Activated CD8-positive, alpha-beta T cell treated with anti-CD3 and anti-CD28 coated beads for 36 hours (primary cell): ENCODE results near the gene TMPRSS13. TPM values are rescaled to one million over a fixed set of nuclear protein-coding genes. Genes with fewer than 3 reads are reported as not detected.
"Not testable (repeated sequence)": the region's sequence is repeated elsewhere in the genome, so short reads cannot be mapped to it uniquely, and the experiment has no call there.

Source experiments
- ATAC-seq: fragments of 200-7000 bp; cut with Tn5 transposase; one replicate; pipeline ENCODE4 v1.10.0; 2021; ENCODE audit warnings: mild to moderate bottlenecking, moderate library complexity
- CTCF ChIA-PET: fragments of 350-600 bp; sonication (Branson Sonifier 250); formaldehyde crosslinking; loops from one replicate; lab custom pipeline; 2021; ENCODE audit warnings: antibody characterized with exemption; lab: Charles Lee
- POLR2A ChIA-PET: fragments of 350-600 bp; sonication (Branson Sonifier 250); formaldehyde crosslinking; loops from one replicate; lab custom pipeline; 2021; ENCODE audit warnings: antibody characterized with exemption; lab: Charles Lee
- DNase-seq: peaks from one replicate; pipeline ENCODE4 v3.0.0-alpha.2; 2020
- H3K27ac Mint-ChIP-seq: one replicate; pipeline ENCODE4 v1.8.0; 2021; ENCODE audit warnings: mild to moderate bottlenecking, mixed read lengths
- H3K27me3 Mint-ChIP-seq: one replicate; pipeline ENCODE4 v1.8.0; 2021; ENCODE audit warnings: mixed read lengths
- H3K36me3 Mint-ChIP-seq: one replicate; pipeline ENCODE4 v1.8.0; 2021; ENCODE audit warnings: low read depth, mixed read lengths
- H3K4me1 Mint-ChIP-seq: one replicate; pipeline ENCODE4 v1.8.0; 2021; ENCODE audit warnings: low read depth, mixed read lengths
- H3K4me3 Mint-ChIP-seq: one replicate; pipeline ENCODE4 v1.8.0; 2021; ENCODE audit warnings: mild to moderate bottlenecking, moderate library complexity, mixed read lengths
- H3K9me3 Mint-ChIP-seq: one replicate; pipeline ENCODE4 v1.8.0; 2021; ENCODE audit warnings: mixed read lengths
- intact Hi-C: fragments of 100-400 bp; cut with micrococcal nuclease; formaldehyde crosslinking; loops from one replicate; pipeline ENCODE4 v1.10.0; 2022
- total RNA-seq, 2 experiments: library from RNA; stranded (reverse); gene quantifications; one replicate each; pipeline ENCODE4 v1.2.3, GENCODE V29; 2021
- TF ChIP-seq, protein P1 (sequence below): fragments of 200-600 bp; IDR thresholded peaks from one replicate; pipeline ENCODE4 v1.8.0; 2022; ENCODE audit warnings: antibody characterized with exemption, mild to moderate bottlenecking

The TMPRSS13 gene
- total RNA-seq, 2 experiments from 2014 or later: 3.5 to 4.7 TPM

DNA sequence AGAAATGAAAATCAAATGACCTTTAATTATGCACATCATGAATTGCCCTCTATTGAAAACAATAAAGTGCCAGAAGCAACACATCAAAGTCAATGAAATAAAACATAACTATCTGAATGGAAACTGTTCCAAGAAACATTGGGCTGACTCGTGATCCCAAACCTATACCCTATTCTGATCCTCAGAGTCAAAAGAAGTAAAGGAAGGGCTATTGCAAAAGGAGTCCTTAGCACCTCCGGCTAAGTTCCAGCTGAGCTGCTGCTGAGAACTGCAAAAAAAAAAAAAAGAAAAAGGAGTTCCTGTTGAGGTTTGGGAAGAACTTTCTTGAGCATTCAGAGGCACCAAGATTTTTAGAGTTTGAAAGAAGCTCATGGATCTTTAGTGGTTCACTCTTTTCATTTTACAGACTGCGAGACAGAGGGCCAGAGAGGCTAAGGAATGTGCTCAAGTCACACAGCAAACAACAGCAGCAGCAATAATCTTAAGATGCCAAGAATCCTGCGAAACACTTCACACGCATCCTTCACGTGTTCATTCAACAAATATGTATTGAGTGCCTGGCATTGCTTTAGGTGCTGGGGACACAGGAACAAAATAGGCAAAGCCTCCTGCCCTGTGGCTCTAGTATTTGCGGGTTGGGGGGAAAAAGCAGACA is 841 bp upstream of the TMPRSS13 start:
- POLR2A ChIA-PET: interaction anchor here (0.9 to 2.2 kb wide), 4 partner anchors 56 to 123 kb away, joined by 3 to 10 read pairs (median 4); partner anchors contain the start of gene IL10RA
- TF ChIP-seq, protein P1, sequence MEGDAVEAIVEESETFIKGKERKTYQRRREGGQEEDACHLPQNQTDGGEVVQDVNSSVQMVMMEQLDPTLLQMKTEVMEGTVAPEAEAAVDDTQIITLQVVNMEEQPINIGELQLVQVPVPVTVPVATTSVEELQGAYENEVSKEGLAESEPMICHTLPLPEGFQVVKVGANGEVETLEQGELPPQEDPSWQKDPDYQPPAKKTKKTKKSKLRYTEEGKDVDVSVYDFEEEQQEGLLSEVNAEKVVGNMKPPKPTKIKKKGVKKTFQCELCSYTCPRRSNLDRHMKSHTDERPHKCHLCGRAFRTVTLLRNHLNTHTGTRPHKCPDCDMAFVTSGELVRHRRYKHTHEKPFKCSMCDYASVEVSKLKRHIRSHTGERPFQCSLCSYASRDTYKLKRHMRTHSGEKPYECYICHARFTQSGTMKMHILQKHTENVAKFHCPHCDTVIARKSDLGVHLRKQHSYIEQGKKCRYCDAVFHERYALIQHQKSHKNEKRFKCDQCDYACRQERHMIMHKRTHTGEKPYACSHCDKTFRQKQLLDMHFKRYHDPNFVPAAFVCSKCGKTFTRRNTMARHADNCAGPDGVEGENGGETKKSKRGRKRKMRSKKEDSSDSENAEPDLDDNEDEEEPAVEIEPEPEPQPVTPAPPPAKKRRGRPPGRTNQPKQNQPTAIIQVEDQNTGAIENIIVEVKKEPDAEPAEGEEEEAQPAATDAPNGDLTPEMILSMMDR: no peak
- no peak for DNase-seq
- peak overlapping the region; percentile 39 for H3K4me3 Mint-ChIP-seq
- ATAC-seq: peak; percentile 1
- H3K27ac Mint-ChIP-seq: peak overlapping the region; percentile 98
- no peaks in the 10 kb centered on the region for H3K36me3 Mint-ChIP-seq
- H3K4me1 Mint-ChIP-seq: peaks cover 72% of the 10 kb centered on the region
- no peaks in the 10 kb centered on the region for H3K9me3 Mint-ChIP-seq
- H3K27me3 Mint-ChIP-seq: no peaks in the 10 kb centered on the region
- CTCF ChIA-PET: interaction anchor here (1.2 to 13.1 kb wide), 10 partner anchors 11 to 123 kb away, joined by 3 to 172 read pairs (median 8); no protein-coding TSS in a partner anchor
- intact Hi-C loops: no loop called here

DNA sequence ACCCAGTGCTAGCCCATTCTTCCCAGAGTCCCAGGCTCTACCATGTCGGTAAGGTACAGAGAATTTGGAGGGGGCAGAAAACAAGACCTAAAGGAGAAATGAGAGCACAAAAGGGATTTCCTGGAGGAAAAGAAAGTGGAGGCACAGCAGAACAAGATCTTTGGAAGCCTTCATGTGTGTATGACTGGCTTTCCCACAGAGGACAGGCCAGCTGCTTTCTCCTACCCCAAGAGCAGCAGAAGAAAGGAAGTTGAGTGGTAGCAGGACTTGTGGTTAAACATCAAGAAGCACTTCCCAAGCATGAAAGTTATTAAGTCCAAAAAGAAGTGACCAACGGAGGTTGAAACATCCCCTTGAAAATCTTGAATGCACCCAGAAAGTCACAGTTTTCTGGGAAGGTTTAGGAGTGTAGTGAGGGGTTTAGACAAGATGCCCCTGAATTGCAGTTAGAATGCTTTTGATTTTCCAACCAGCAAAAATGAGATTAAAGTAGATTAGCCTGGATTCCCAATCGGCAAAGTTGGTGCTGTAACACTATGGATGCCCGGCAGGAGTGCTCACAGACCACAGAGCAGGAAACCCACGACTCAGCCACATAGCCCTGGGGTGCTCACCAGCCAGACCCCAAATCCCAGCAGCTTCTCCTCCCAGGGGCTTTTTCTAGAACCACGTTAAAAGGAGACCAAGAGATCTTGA is 608 bp downstream of the TMPRSS13 start:
- ATAC-seq: no peak
- Mint-ChIP-seq H3K27ac (peak overlapping the region; percentile 31), H3K4me3 (no peak overlapping the region), H3K27me3 (no peaks in the 10 kb centered on the region), H3K4me1 (peaks cover 59% of the 10 kb centered on the region), H3K9me3 (no peaks in the 10 kb centered on the region), H3K36me3 (no peaks in the 10 kb centered on the region)
- ChIA-PET POLR2A (no interaction called here), CTCF (interaction anchor here (1.1 to 13.1 kb wide), 9 partner anchors 9 to 125 kb away, joined by 3 to 172 read pairs (median 5); partner anchors contain the start of gene IL10RA)
- TF ChIP-seq, protein P1: no peak
- intact Hi-C loops: no loop called here
- DNase-seq: no peak

DNA sequence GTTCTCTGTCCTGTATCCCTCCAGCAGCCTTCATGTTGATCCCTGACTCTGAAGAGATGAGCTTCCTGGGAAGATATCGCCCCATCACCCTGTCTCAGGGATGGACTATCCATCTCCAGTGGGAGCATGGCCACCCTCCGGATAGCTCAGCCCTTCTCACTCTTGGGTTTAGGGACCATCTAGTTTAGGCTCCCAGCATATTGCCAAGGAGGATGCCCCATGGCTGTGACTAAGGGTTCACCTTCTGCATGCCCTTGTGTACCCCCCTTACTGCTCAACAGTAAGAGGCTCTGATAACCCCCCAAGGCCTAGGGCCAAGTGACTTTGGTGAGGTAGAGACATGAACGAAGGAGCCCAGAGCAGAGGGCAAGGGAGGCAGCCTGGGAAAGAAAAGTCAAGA is 1.3 kb downstream of the TMPRSS13 start:
- H3K27me3 Mint-ChIP-seq: no peaks in the 10 kb centered on the region
- no peaks in the 10 kb centered on the region for H3K36me3 Mint-ChIP-seq
- intact Hi-C loops: no loop called here
- peak overlapping the region; percentile 13 for H3K27ac Mint-ChIP-seq
- TF ChIP-seq, protein P1: no peak
- no peaks in the 10 kb centered on the region for H3K9me3 Mint-ChIP-seq
- POLR2A ChIA-PET: no interaction called here
- CTCF ChIA-PET: interaction anchor here (1.3 to 13.1 kb wide), 5 partner anchors 9 to 125 kb away, joined by 3 to 172 read pairs (median 4); partner anchors contain the start of gene IL10RA
- no peak overlapping the region for H3K4me3 Mint-ChIP-seq
- DNase-seq: no peak
- H3K4me1 Mint-ChIP-seq: peaks cover 53% of the 10 kb centered on the region
- no peak for ATAC-seq

DNA sequence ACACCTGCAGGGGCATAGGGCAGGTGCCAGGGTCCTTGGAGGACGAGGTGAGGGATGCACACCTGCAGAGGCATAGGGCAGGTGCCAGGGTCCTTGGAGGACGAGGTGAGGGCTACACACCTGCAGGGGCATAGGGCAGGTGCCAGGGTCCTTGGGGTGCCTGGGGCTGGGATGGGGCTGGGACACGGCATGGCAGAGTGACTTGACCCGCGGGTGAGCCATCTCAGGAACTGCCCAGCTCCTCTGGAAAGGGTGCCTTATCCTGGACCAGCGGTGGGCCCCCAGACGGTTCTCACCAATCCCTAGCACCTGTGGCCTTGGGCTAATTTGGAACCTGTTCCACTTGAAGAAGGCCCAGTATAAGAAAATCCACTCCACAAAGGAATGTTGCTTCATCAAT is 3.0 kb downstream of the TMPRSS13 start:
- peaks cover 35% of the 10 kb centered on the region for H3K4me1 Mint-ChIP-seq
- POLR2A ChIA-PET, intact Hi-C loops, H3K4me3 Mint-ChIP-seq, H3K27ac Mint-ChIP-seq, DNase-seq, ATAC-seq, H3K36me3 Mint-ChIP-seq, H3K9me3 Mint-ChIP-seq, H3K27me3 Mint-ChIP-seq: not testable (repeated sequence)
- CTCF ChIA-PET: interaction anchor here (0.8 kb wide), 1 partner anchor 21 kb away, joined by 3 read pairs; no protein-coding TSS in a partner anchor

DNA sequence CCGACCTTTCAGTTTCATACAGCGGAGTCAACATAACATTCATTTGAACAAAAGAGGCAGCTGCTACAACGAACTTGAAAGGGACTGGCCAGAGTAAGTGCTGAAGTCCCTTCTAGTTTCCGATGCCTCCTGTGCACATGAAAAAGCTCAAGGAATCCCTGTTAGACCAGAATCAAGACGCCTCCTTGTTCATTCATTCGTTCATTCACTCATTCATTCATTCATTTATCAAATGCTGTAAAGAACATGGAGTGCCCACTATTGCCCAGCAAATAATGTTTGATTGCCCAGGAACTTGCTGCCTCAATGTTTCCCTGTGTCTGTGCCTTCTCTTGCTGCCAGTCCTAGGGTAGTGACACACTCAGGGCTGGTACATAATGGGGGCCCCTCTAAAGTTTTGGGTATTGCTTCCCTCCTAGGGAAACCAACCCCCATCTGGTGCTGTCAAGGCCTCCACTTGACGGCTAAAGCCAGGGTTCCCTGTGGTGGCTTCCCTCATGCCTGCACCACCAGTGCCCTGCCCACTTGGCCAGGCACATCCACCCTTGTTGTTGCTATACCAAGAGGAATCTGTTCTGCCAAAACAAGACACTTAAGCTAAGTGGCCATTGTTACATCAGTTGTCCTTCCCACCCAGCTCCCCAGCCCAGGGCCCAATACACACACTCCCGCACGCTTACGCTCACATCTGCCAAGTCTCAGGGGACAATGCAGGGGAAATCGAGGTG is 3.8 kb downstream of the TMPRSS13 start:
- Mint-ChIP-seq H3K27ac (no peak overlapping the region), H3K27me3 (no peaks in the 10 kb centered on the region), H3K4me3 (no peak overlapping the region), H3K4me1 (peaks cover 27% of the 10 kb centered on the region), H3K9me3 (no peaks in the 10 kb centered on the region), H3K36me3 (no peaks in the 10 kb centered on the region)
- ChIA-PET POLR2A (no interaction called here), CTCF (interaction anchor here (0.6 to 1.2 kb wide), 3 partner anchors 22 to 128 kb away, joined by 3 to 4 read pairs (median 3); no protein-coding TSS in a partner anchor)
- TF ChIP-seq, protein P1: no peak
- intact Hi-C loops: no loop called here
- DNase-seq: no peak
- no peak for ATAC-seq
